ENCODE data around the gene SLBP.
"Not testable (repeated sequence)": the region's sequence is repeated elsewhere in the genome, so short reads cannot be mapped to it uniquely, and the experiment has no call there.

SLBP gene

DNA sequence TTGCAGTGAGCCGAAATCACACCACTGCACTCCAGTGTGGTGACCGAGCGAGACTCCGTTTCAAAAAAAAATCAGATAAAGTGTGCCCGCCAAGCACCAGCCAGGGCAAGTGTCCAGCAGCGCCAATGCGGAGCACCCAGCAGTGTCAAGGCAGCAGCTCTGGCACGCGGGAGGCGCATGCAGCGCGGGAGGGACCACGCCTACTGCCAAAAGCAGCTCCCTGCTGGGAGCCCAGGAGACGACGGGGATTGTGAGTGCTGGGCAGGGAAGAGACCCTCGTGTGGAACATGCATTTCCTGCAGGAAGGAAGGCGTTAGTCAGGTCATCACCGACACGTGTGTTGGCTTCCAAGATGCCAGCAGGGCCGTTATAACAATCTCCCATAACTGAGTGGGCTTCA lies 38.4 kb downstream of the SLBP start:
- DNase-seq: no peak

- DNase-seq: not testable (repeated sequence)
Observed at GRCh38 chr4:1671011-1671410, 41.1 kb downstream of the SLBP start.

- DNase-seq: no peak
Observed at GRCh38 chr4:1670279-1670678, 41.8 kb downstream of the SLBP start.

DNA sequence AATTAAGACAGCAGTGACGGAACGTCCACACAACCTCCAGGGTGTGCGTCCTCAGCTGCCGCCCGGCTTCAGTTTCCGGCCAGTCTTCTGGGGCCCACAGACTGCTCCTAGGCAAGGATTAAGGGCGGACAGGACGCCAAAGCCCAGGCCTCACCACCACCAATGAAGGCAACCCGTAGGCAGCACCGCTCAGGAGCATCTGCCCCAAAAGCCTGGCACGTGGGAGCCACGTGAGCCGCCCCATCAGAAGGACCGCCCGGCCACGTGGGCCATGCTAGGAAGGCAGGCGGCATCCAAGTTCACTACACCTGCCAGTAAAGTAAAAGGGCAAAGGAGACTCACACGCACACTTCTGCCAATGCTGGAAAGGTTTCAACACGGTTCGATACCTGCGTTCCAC lies 42.3 kb downstream of the SLBP start:
- DNase-seq: no peak

GRCh38 chr4:1669270-1669669 lies 42.8 kb downstream of the SLBP start:
- DNase-seq: no peak

DNA sequence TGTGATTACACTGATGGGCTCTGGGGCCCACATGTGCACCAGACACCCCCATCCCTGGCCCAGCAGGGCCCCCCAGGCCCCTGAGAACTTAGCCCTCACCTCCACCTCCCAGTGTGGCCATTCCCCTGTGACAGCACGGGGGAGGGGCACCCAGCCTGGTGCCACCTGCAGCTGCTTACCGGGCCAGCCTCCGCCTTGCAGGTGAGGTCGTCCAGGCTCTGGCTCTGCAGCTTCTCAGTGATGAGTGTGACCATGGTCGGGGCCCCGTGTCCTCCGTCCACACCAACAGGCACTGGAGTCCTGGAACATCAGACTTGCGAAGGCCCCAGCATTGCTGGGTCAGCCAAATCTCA lies 43.7 kb downstream of the SLBP start:
- DNase-seq: no peak

GRCh38 chr4:1667273-1667672 lies 44.8 kb downstream of the SLBP start:
- DNase-seq: no peak

- no peak for DNase-seq
Observed at GRCh38 chr4:1666391-1666790, 45.7 kb downstream of the SLBP start.

GRCh38 chr4:1664141-1664540 lies 48.0 kb downstream of the SLBP start:
- DNase-seq: no peak

- DNase-seq: no peak
Observed at GRCh38 chr4:1663549-1663948, 48.6 kb downstream of the SLBP start.

- no peak for DNase-seq
Observed at GRCh38 chr4:1661695-1662094, 50.4 kb downstream of the SLBP start.

DNA sequence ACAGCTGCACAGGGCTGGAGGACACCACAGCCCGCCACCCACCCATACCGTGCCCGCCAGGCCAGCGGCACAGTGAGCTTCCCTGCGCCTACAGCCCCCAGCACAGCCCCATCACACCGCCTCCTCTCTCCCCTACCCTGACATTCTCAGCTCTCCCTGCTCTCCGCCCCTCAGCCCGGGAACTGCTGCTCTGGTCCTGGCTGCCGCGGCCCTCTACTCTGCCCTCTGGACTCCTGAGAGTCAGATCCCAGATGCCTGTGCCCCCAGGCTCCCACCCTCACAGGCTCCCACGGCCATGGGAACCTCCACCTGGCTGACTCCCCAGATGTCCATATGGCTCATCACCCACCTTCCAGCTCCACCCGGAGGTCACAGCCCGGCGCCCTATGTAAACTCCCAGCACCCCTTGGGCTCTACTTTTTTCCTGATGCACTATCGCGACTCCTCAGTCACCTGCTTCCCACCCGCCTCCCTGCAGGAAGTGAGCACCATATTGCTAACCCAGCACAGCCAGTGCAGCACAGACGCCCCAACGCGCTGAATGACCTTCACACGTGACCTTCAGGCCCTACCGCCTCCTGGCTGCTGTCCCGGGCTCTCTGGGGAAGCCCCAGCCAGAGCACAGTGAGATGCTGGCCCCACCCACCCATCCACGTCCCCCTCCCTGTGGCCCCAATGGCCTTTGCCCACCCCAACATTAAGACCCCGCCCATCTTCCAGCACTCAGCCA lies 51.0 kb downstream of the SLBP start:
- no peak for DNase-seq

- no peak for DNase-seq
Observed at GRCh38 chr4:1659104-1660043, 52.7 kb downstream of the SLBP start.

GRCh38 chr4:1658581-1658980 lies 53.5 kb downstream of the SLBP start:
- DNase-seq: no peak

- no peak for DNase-seq
Observed at GRCh38 chr4:1658146-1658545, 54.0 kb downstream of the SLBP start.

DNA sequence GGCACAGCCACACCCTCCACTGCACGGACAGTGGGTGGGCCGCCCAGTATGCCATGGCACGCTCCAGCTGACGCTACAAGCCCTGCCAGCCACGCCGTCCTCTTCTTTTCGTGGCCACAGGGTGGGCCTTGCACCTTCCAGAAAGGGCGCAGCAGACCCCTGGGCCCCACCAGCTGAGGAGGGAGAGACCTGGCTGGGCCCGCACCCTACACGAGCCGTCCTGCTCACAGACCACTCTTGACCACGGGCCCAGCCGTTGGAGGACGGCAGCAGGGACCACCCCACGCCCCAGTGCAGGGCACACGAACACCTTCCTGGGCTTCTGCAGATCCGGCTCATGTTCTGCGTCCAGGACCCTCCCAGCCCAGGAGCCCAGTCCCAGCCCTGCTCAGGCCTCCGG lies 55.1 kb downstream of the SLBP start:
- no peak for DNase-seq

DNA sequence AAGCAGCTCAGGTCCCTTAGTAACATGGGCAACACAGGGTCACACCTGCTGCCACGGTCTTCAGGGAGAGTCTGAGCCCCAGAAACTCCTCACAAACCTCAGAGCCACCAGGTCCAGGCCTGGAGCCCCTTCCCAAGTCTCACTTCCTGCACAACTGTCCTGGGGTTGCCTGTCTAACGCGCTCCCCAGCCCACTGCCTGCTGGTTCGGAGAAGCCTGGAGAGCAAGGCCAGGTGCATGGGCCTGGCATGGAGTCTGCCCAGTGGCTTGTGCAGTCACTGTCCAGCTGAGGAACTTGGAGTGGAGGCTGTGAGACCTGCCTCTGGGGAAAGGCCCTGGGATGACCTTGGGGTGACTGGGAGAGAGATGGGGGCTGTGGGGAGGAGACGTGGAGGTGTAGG lies 56.0 kb downstream of the SLBP start:
- no peak for DNase-seq

GRCh38 chr4:1655676-1656075 lies 56.4 kb downstream of the SLBP start:
- no peak for DNase-seq

DNA sequence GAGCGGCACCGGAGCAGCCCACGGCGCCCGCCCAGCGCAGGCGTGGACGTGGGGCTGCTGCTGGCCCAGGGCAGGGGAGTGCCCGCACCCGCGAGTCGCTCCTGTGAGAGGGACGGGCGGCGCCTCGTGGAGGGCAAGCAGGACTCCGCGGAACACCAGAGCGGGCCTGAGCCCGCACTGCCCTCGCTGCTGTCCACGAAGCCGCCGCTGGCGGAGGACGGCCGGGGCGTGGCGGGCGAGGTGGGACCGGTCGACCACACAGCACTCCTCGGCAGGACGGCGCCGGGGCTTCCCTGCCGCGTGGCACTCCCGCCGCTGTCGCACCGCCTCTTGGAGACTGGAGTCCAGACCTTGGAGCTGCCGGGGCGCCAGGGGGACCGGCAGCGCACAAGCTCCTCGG lies 57.0 kb downstream of the SLBP start:
- DNase-seq: no peak

GRCh38 chr4:1654216-1654955 lies 57.7 kb downstream of the SLBP start:
- no peak for DNase-seq

GRCh38 chr4:1653776-1654175 lies 58.3 kb downstream of the SLBP start:
- no peak for DNase-seq

DNA sequence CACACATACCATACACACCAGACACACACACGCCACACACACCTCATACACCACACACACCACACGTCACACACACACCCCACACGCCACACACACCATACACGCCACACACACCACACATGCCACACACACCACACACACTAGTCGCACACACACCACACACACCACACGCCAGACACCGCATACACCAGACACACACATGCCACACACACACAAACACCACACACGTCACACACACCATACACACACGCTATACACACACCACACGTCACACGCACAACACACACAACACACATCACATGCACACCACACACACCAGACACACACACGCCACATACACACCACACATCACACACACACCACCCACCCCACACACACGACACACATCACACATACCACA lies 60.0 kb downstream of the SLBP start:
- DNase-seq: no peak

- no peak for DNase-seq
Observed at GRCh38 chr4:1651609-1652008, 60.5 kb downstream of the SLBP start.

GRCh38 chr4:1648962-1649361 lies 63.2 kb downstream of the SLBP start:
- no peak for DNase-seq
